Trophoblast cell (in vitro differentiated cells and primary cell): ENCODE results near the gene SLC25A23.

Experiments used
- DNase-seq, 2 donors: peaks; one replicate each; pipeline ENCODE4 v3.0.0-alpha.2; 2016
- H2AFZ ChIP-seq: 2 replicates; pipeline ENCODE4 v1.6.1; 2013; ENCODE audit warnings: low read length, moderate library complexity, mild to moderate bottlenecking; ENCODE audit not compliant: insufficient read depth, poor library complexity
- H2AK5ac ChIP-seq: 2 replicates; pipeline ENCODE4 v1.6.1; 2013; ENCODE audit warnings: mild to moderate bottlenecking, low read length
- H2BK120ac ChIP-seq: 2 replicates; pipeline ENCODE4 v1.6.1; 2013; ENCODE audit warnings: low read length, mild to moderate bottlenecking, moderate library complexity; ENCODE audit not compliant: insufficient read depth, poor library complexity
- H2BK12ac ChIP-seq: 2 replicates; pipeline ENCODE4 v1.6.1; 2013; ENCODE audit warnings: mild to moderate bottlenecking, low read length, moderate library complexity
- H2BK5ac ChIP-seq: 2 replicates; pipeline ENCODE4 v1.6.1; 2013; ENCODE audit warnings: low read length, low read depth, moderate library complexity, mild to moderate bottlenecking; ENCODE audit not compliant: poor library complexity
- H3K14ac ChIP-seq: 2 replicates; pipeline ENCODE4 v1.6.1; 2013; ENCODE audit warnings: mild to moderate bottlenecking, low read length
- H3K18ac ChIP-seq: 2 replicates; pipeline ENCODE4 v1.6.1; 2013; ENCODE audit warnings: mild to moderate bottlenecking, low read length
- H3K23ac ChIP-seq: 2 replicates; pipeline ENCODE4 v1.6.1; 2013; ENCODE audit warnings: low read length
- H3K27ac ChIP-seq: 2 replicates; pipeline ENCODE4 v1.5.1; 2013; ENCODE audit warnings: low read depth, mild to moderate bottlenecking, inconsistent platforms, low read length, moderate library complexity
- H3K27me3 ChIP-seq: 2 replicates; pipeline ENCODE4 v1.6.1; 2013; ENCODE audit warnings: inconsistent platforms, mild to moderate bottlenecking, low read length, moderate library complexity; ENCODE audit not compliant: insufficient read depth
- H3K36me3 ChIP-seq, 2 experiments: 1 replicate in 1 of 2; 2 replicates in 1 of 2; pipeline ENCODE4 v1.6.1; 2013; ENCODE audit warnings: low read length in 2 of 2, mild to moderate bottlenecking in 2 of 2, moderate library complexity in 1 of 2; ENCODE audit not compliant: insufficient read depth in 2 of 2, control insufficient read depth in 1 of 2
- H3K4ac ChIP-seq: 2 replicates; pipeline ENCODE4 v1.6.1; 2013; ENCODE audit warnings: low read depth, mild to moderate bottlenecking, low read length, moderate library complexity
- H3K4me1 ChIP-seq, 2 experiments: 1 replicate in 1 of 2; 2 replicates in 1 of 2; pipeline ENCODE4 v1.6.1; 2013; ENCODE audit warnings: low read length in 2 of 2, mild to moderate bottlenecking in 2 of 2, moderate library complexity in 1 of 2; ENCODE audit not compliant: insufficient read depth in 2 of 2, control insufficient read depth in 1 of 2
- H3K4me2 ChIP-seq: 2 replicates; pipeline ENCODE4 v1.6.1; 2013; ENCODE audit warnings: inconsistent platforms, mild to moderate bottlenecking, low read length, moderate library complexity
- H3K4me3 ChIP-seq: 2 replicates; pipeline ENCODE4 v1.5.1; 2013; ENCODE audit warnings: mild to moderate bottlenecking, low read depth, low read length, inconsistent platforms
- H3K79me1 ChIP-seq: one replicate; pipeline ENCODE4 v1.6.1; 2013; ENCODE audit warnings: low read length
- H3K79me2 ChIP-seq: 2 replicates; pipeline ENCODE4 v1.6.1; 2013; ENCODE audit warnings: low read length, mild to moderate bottlenecking; ENCODE audit not compliant: control insufficient read depth, insufficient read depth, poor library complexity
- H3K9ac ChIP-seq: 2 replicates; pipeline ENCODE4 v1.6.1; 2013; ENCODE audit warnings: mild to moderate bottlenecking, low read length
- H3K9me3 ChIP-seq: 2 replicates; pipeline ENCODE4 v1.6.1; 2013; ENCODE audit warnings: low read depth, mild to moderate bottlenecking, control low read depth, inconsistent platforms, low read length; ENCODE audit not compliant: insufficient read depth
- H4K12ac ChIP-seq: 2 replicates; pipeline ENCODE4 v1.6.1; 2013; ENCODE audit warnings: low read depth, mild to moderate bottlenecking, low read length, moderate library complexity
- H4K8ac ChIP-seq: 2 replicates; pipeline ENCODE4 v1.6.1; 2013; ENCODE audit warnings: low read depth, mild to moderate bottlenecking, low read length, moderate library complexity
- H4K91ac ChIP-seq: one replicate; pipeline ENCODE4 v1.6.1; 2013; ENCODE audit warnings: low read depth, mild to moderate bottlenecking, low read length, moderate library complexity
- WGBS: extraction: QIAGEN DNeasy Blood & Tissue Kit; methylation state at CpG from one replicate; pipeline ENCODE4 v1.1.7; 2013; ENCODE audit warnings: missing lambda C conversion rate; ENCODE audit not compliant: insufficient read length, insufficient coverage; ENCODE audit errors: extremely low coverage; 5-methylcytosine and 5-hydroxymethylcytosine counted together

SLC25A23 gene

GRCh38 chr19:6452223-6452614, 7.4 kb downstream of the SLC25A23 start:
- no peaks in the 10 kb centered on the region for H3K27me3 ChIP-seq
- whole genome bisulfite sequencing, result no CpG with 5 or more reads among the region's 19 CpGs
- no peak overlapping the region for H3K4ac ChIP-seq

GRCh38 chr19:6451583-6452222, 7.9 kb downstream of the SLC25A23 start:
- H3K27ac ChIP-seq, result no peak overlapping the region
- no peak overlapping the region for H3K23ac ChIP-seq
- no peaks in the 10 kb centered on the region for H3K79me2 ChIP-seq
- no peak overlapping the region for H2BK120ac ChIP-seq
- DNase-seq, result no peak
- H3K4me2 ChIP-seq, result no peak overlapping the region
- no CpG with 5 or more reads among the region's 7 CpGs for WGBS
- H3K36me3 ChIP-seq, result peaks cover 15% of the 10 kb centered on the region in 2 experiments
- no peaks in the 10 kb centered on the region for H3K79me1 ChIP-seq
- no peak overlapping the region for H4K91ac ChIP-seq
- no peaks in the 10 kb centered on the region for H3K4me1 ChIP-seq
- H3K27me3 ChIP-seq, result no peaks in the 10 kb centered on the region
- H4K12ac ChIP-seq, result no peak overlapping the region
- H4K8ac ChIP-seq, result no peak overlapping the region
- no peak overlapping the region for H2AK5ac ChIP-seq
- H2BK5ac ChIP-seq, result no peak overlapping the region
- no peak overlapping the region for H3K9ac ChIP-seq
- H3K4ac ChIP-seq, result no peak overlapping the region
- H2BK12ac ChIP-seq, result no peak overlapping the region
- H3K18ac ChIP-seq, result no peak overlapping the region
- no peak overlapping the region for H2AFZ ChIP-seq
- H3K4me3 ChIP-seq, result no peak overlapping the region
- no peak overlapping the region for H3K14ac ChIP-seq
- peaks cover 9% of the 10 kb centered on the region for H3K9me3 ChIP-seq

More at GRCh38 chr19:6452223-6452614, 7.4 kb downstream of the SLC25A23 start:
- H3K18ac ChIP-seq, result no peak overlapping the region
- no peak overlapping the region for H2AFZ ChIP-seq
- H3K14ac ChIP-seq, result no peak overlapping the region
- DNase-seq, result no peak
- no peak overlapping the region for H3K4me2 ChIP-seq
- H3K27ac ChIP-seq, result no peak overlapping the region
- no peak overlapping the region for H2BK120ac ChIP-seq
- H2AK5ac ChIP-seq, result no peak overlapping the region
- no peak overlapping the region for H4K12ac ChIP-seq
- H3K79me2 ChIP-seq, result no peaks in the 10 kb centered on the region
- H3K79me1 ChIP-seq, result no peaks in the 10 kb centered on the region
- H4K91ac ChIP-seq, result no peak overlapping the region
- no peak overlapping the region for H2BK12ac ChIP-seq
- no peak overlapping the region for H3K9ac ChIP-seq
- H3K9me3 ChIP-seq, result peaks cover 9% of the 10 kb centered on the region
- H3K23ac ChIP-seq, result no peak overlapping the region
- peaks cover 15% of the 10 kb centered on the region in 2 experiments for H3K36me3 ChIP-seq
- H3K4me1 ChIP-seq, result no peaks in the 10 kb centered on the region
- no peak overlapping the region for H4K8ac ChIP-seq
- H3K4me3 ChIP-seq, result no peak overlapping the region
- no peak overlapping the region for H2BK5ac ChIP-seq

DNA sequence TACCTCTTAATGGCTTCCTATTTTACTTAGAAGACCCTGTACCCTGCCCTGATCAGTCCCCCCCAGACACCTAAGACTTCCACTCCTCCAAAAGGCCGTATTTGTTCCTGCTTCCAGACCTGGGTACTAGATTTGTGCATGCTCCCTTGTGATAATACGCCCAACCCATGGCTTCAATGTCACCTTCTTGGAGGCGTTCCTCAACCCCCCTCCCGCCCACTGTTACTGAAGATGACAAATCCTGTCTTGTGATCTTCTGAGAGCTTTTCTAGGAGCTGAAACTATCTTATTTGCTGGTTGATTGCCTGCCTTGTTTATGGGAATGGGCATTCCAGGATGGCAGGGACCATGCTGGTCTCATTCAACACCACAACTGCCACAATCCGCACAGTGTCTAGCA, 9.4 kb downstream of the SLC25A23 start:
- peaks cover 9 to 11% of the 10 kb centered on the region in 2 experiments for H3K36me3 ChIP-seq
- no peak overlapping the region for H3K4ac ChIP-seq
- H3K18ac ChIP-seq, result no peak overlapping the region
- no peak overlapping the region for H4K12ac ChIP-seq
- H2AFZ ChIP-seq, result no peak overlapping the region
- H3K14ac ChIP-seq, result no peak overlapping the region
- no peaks in the 10 kb centered on the region for H3K79me1 ChIP-seq
- H4K8ac ChIP-seq, result no peak overlapping the region
- H3K27ac ChIP-seq, result no peak overlapping the region
- no peak overlapping the region for H2BK12ac ChIP-seq
- no peak overlapping the region for H2AK5ac ChIP-seq
- H2BK5ac ChIP-seq, result no peak overlapping the region
- no CpG with 5 or more reads among the region's 5 CpGs for WGBS
- no peaks in the 10 kb centered on the region for H3K4me1 ChIP-seq
- H3K9me3 ChIP-seq, result peaks cover 9% of the 10 kb centered on the region
- H3K4me3 ChIP-seq, result no peak overlapping the region
- no peaks in the 10 kb centered on the region for H3K79me2 ChIP-seq
- H3K27me3 ChIP-seq, result no peaks in the 10 kb centered on the region
- H3K9ac ChIP-seq, result no peak overlapping the region
- no peak overlapping the region for H3K4me2 ChIP-seq
- H3K23ac ChIP-seq, result no peak overlapping the region
- no peak for DNase-seq
- no peak overlapping the region for H4K91ac ChIP-seq
- H2BK120ac ChIP-seq, result no peak overlapping the region

GRCh38 chr19:6448045-6448444, 11.5 kb downstream of the SLC25A23 start:
- H3K9ac ChIP-seq, result no peak overlapping the region
- H3K4me2 ChIP-seq, result no peak overlapping the region
- no peak overlapping the region for H4K12ac ChIP-seq
- no peak overlapping the region for H2BK12ac ChIP-seq
- no peak overlapping the region for H3K14ac ChIP-seq
- no peak overlapping the region for H2BK5ac ChIP-seq
- H3K4ac ChIP-seq, result no peak overlapping the region
- no peak overlapping the region for H4K8ac ChIP-seq
- H3K18ac ChIP-seq, result no peak overlapping the region
- H2AFZ ChIP-seq, result no peak overlapping the region
- H2AK5ac ChIP-seq, result no peak overlapping the region
- H3K4me1 ChIP-seq, result no peaks in the 10 kb centered on the region
- H3K27me3 ChIP-seq, result no peaks in the 10 kb centered on the region
- H3K79me2 ChIP-seq, result no peaks in the 10 kb centered on the region
- H3K27ac ChIP-seq, result no peak overlapping the region
- no peak overlapping the region for H4K91ac ChIP-seq
- no peak for DNase-seq
- no peaks in the 10 kb centered on the region for H3K9me3 ChIP-seq
- H3K4me3 ChIP-seq, result no peak overlapping the region
- no CpG with 5 or more reads among the region's 3 CpGs for WGBS
- H2BK120ac ChIP-seq, result no peak overlapping the region
- H3K79me1 ChIP-seq, result no peaks in the 10 kb centered on the region
- no peak overlapping the region for H3K23ac ChIP-seq
- peaks cover 0 to 2% of the 10 kb centered on the region in 2 experiments for H3K36me3 ChIP-seq
